WTC11 (cell line): Measurements from ENCODE around the gene NR2C2AP.

Experiments
- FOXP1 ChIP-seq: sonication (generic); formaldehyde crosslinking; IDR thresholded peaks from 2 replicates; pipeline ENCODE4 v1.8.0; 2022; ENCODE audit warnings: missing genetic modification reagents, mild to moderate bottlenecking, moderate library complexity, borderline replicate concordance
- JUN ChIP-seq: sonication (generic); formaldehyde crosslinking; IDR thresholded peaks from 2 replicates; pipeline ENCODE4 v1.8.0; 2023; ENCODE audit warnings: mild to moderate bottlenecking, missing genetic modification reagents
- NFYB ChIP-seq: sonication (generic); formaldehyde crosslinking; conservative IDR thresholded peaks from 2 replicates; pipeline ENCODE4 v1.8.0; 2022; ENCODE audit warnings: low read depth, missing genetic modification reagents
- SP1 ChIP-seq: sonication (generic); formaldehyde crosslinking; conservative IDR thresholded peaks from 2 replicates; pipeline ENCODE4 v1.8.1; 2022; ENCODE audit warnings: missing genetic modification reagents
- TF ChIP-seq, protein P1 (sequence below): fragments of 200-600 bp; IDR thresholded peaks from 2 replicates; pipeline ENCODE4 v1.8.0; 2022; ENCODE audit warnings: antibody characterized with exemption
- TF ChIP-seq, protein P2 (sequence below): sonication (generic); formaldehyde crosslinking; IDR thresholded peaks from 2 replicates; pipeline ENCODE4 v1.8.0; 2023; ENCODE audit warnings: missing genetic modification reagents
- TF ChIP-seq, protein P3 (sequence below): fragments of 250-450 bp; sonication (Bioruptor Pico); IDR thresholded peaks from 2 replicates; pipeline ENCODE4 v1.9.0; 2021; ENCODE audit warnings: mild to moderate bottlenecking
- TF ChIP-seq, protein P4 (sequence below): sonication (generic); formaldehyde crosslinking; IDR thresholded peaks from 2 replicates; pipeline ENCODE4 v1.8.1; 2023; ENCODE audit warnings: mild to moderate bottlenecking, moderate library complexity, missing genetic modification reagents

DNA sequence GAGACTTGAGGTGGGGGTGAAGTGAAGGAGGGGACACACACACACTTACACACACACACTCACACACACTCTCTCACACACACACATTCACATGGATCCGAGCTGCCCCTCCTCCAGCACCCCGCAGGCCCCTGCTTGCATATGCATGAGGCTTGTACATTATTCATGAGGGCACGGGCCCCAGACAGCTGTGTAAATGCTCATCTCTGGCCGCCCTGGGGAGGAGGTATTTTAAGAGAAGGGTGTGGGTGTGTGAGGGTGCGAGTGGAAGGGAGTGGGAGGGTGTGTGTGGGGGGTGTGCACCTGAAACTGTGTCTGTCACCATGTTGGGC is 10.9 kb upstream of the NR2C2AP start:
- TF ChIP-seq, protein P1, sequence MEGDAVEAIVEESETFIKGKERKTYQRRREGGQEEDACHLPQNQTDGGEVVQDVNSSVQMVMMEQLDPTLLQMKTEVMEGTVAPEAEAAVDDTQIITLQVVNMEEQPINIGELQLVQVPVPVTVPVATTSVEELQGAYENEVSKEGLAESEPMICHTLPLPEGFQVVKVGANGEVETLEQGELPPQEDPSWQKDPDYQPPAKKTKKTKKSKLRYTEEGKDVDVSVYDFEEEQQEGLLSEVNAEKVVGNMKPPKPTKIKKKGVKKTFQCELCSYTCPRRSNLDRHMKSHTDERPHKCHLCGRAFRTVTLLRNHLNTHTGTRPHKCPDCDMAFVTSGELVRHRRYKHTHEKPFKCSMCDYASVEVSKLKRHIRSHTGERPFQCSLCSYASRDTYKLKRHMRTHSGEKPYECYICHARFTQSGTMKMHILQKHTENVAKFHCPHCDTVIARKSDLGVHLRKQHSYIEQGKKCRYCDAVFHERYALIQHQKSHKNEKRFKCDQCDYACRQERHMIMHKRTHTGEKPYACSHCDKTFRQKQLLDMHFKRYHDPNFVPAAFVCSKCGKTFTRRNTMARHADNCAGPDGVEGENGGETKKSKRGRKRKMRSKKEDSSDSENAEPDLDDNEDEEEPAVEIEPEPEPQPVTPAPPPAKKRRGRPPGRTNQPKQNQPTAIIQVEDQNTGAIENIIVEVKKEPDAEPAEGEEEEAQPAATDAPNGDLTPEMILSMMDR: no peak
- TF ChIP-seq, protein P2, sequence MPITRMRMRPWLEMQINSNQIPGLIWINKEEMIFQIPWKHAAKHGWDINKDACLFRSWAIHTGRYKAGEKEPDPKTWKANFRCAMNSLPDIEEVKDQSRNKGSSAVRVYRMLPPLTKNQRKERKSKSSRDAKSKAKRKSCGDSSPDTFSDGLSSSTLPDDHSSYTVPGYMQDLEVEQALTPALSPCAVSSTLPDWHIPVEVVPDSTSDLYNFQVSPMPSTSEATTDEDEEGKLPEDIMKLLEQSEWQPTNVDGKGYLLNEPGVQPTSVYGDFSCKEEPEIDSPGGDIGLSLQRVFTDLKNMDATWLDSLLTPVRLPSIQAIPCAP (CRISPR knock-in tag): no peak
- TF ChIP-seq, protein P3, sequence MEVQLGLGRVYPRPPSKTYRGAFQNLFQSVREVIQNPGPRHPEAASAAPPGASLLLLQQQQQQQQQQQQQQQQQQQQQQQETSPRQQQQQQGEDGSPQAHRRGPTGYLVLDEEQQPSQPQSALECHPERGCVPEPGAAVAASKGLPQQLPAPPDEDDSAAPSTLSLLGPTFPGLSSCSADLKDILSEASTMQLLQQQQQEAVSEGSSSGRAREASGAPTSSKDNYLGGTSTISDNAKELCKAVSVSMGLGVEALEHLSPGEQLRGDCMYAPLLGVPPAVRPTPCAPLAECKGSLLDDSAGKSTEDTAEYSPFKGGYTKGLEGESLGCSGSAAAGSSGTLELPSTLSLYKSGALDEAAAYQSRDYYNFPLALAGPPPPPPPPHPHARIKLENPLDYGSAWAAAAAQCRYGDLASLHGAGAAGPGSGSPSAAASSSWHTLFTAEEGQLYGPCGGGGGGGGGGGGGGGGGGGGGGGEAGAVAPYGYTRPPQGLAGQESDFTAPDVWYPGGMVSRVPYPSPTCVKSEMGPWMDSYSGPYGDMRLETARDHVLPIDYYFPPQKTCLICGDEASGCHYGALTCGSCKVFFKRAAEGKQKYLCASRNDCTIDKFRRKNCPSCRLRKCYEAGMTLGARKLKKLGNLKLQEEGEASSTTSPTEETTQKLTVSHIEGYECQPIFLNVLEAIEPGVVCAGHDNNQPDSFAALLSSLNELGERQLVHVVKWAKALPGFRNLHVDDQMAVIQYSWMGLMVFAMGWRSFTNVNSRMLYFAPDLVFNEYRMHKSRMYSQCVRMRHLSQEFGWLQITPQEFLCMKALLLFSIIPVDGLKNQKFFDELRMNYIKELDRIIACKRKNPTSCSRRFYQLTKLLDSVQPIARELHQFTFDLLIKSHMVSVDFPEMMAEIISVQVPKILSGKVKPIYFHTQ (CRISPR knock-in tag): no peak
- TF ChIP-seq, protein P4, sequence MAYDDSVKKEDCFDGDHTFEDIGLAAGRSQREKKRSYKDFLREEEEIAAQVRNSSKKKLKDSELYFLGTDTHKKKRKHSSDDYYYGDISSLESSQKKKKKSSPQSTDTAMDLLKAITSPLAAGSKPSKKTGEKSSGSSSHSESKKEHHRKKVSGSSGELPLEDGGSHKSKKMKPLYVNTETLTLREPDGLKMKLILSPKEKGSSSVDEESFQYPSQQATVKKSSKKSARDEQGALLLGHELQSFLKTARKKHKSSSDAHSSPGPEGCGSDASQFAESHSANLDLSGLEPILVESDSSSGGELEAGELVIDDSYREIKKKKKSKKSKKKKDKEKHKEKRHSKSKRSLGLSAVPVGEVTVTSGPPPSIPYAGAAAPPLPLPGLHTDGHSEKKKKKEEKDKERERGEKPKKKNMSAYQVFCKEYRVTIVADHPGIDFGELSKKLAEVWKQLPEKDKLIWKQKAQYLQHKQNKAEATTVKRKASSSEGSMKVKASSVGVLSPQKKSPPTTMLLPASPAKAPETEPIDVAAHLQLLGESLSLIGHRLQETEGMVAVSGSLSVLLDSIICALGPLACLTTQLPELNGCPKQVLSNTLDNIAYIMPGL (CRISPR knock-in tag): no peak
- no peak for TF ChIP-seq NFYB (CRISPR knock-in tag)
- no peak for TF ChIP-seq JUN
- no peak for TF ChIP-seq FOXP1 (CRISPR knock-in tag)
- no peak for TF ChIP-seq SP1
